ENCODE data around the gene PHKA2.
A peak's percentile ranks its signal among the peaks of the same experiment; 100 is the strongest.

Gene PHKA2

DNA sequence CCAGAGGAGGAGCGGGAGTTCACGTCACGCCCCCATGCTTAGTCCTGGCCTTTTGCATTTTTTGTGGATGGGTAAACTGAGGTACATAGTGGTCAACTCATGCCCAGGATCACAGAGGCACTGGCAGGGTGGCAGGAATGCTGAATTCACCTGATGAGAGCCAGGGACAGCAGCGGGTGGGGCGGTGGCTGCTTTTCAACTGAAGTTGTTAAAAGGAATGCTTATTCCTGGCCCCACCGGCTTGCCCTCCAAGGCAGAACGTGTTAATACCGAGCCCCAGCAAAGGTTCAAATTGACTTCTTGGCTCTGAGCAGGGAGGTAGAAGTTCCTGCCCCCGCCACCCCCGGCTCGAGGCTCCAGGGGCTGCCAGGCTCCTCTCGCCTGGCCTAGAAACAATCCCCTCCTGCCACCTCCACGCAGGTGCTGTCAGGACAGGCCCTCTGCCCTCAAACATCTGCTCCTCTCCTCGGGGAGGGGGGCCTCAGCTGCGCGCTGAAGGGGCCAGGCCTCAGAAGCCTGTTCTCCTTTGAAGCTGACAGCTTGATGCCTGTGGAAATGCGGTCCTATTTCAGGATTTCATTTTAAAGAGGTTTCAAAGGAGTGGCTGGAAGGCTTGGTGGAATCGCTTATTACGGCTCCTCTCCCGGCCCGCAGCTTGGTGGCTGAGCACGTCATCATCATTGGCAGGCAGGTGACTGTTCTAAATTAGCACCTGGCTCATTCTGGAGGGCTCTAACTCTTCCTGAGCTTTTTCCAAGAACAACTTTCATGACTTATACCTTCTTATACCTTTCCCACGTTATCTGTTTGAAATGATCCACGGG lies 93.0 kb downstream of the PHKA2 start:
- DNase-seq (ENCODE audit: insufficient read length, low spot score) (no peak), FAIRE-seq (no peak)

DNA sequence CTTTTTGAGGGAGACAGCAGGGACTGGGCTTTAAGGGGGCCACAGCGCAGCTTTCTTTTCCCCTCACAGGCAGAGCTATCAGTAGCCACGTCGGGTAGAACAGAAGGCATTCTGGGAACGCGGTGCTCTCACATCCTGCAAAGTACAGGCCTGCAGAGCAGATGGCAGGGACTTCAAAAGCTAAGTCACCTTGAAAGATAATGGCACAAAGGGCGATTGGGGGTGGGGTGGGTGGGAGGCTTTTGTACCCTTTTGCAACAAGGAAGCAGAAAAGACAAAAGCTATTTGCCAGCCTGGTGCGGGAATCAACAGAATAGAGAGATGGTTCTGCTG lies 93.9 kb downstream of the PHKA2 start:
- DNase-seq (ENCODE audit: insufficient read length, low spot score) (no peak), FAIRE-seq (no peak)

DNA sequence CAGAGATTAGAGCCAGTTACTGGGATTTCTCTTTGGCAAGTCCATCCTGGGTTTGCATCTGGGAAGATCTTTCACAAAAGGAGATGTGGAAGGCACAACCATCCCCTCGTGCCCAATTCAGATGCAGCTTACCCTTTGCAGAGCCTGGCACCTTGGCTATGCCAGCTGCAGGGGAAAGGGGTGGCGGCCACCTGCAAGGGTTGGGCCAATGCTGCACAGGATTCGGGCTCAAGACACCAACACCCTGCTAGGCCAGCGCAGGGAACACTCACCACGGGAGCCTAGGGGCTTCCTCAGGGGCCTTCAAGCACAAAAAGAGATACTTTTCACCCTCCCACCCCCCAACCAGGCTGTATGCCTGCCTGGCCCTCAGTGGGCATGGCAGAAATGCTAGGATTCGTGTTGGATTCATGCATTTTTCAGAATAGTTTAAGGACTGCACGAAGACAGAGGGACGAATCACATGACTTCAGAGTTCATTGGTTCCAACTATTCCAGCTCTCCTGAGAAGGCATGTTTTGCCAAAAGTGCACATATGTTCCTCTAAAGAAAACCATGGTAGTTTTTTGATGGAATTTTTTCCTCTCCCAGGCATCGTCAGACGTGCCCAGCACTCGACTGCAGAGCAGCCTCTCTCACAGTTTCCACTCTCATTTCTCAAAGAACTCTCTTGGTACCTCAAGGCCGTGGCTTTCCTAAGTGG lies 94.4 kb downstream of the PHKA2 start:
- no peak for FAIRE-seq
- no peak for DNase-seq (ENCODE audit: insufficient read length, low spot score)

DNA sequence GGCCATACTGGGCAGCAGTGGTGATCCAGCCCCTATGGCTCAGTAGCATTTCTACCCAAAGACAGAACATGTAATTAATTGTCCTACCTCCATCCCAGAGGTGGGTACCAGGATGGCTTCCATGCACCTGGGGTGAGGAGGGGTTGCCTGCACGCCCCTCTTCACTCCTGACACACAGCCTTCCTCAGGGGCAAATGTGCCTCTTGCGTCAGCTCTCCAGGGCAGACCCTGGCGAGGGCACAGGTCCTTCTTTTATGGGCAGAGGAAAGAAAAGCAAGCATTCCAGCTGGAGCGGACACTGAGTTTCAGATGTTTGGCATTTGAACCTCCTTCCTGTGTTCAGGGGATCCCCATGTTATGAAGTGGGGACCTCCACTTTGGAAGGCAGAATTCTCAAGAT lies 95.6 kb downstream of the PHKA2 start:
- FAIRE-seq (no peak), DNase-seq (ENCODE audit: insufficient read length, low spot score) (no peak)

DNA sequence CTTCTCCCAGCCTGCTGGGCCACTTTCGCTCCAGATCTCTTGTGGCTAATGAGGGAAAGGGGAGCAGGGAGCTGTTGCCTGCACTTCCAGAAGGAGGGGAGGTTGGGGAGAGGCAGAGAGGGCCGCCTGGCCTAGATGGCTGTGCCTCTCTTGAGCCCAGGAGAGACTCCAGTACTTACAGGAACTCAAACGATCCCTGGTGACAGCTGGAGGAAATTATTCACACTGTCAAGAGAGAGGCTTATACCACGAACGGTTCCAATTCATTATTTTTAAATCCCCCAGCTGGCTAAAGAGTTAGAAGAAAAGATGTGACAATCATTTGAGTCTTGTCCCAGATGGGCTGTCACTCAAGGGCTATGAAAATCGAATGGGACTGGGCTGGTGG lies 96.1 kb downstream of the PHKA2 start:
- no peak for FAIRE-seq
- no peak for DNase-seq (ENCODE audit: insufficient read length, low spot score)

DNA sequence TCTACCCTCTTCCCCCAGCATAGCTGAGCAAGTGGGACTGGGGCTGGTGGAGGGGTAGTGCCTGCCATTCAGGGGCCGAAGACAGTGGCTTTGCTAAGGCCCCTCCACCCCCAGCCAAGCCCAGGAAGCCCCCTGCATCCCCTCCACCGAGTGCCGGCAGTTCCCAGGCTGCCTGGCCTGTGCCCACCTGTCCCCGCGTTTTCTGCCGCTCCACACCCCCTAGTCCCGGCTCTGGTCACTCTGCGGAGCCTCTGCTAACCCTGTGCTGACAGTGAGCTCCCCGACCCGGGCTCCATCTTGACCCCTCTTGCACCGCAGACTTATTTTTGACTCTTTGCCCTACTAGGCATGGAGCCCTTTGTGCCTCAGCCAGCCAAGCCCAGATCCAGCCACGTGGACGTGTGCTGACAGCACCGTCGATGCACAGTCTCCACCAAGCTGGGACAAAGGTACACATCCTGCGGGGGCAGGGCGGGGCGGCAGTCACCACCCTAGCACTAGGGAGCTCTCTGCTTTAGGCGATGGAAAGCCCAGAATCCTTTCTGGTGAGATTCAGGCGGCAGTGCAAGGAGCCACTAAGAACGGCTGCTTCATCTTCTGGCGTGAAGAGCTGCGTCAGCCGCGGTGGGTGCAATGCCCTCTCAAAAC lies 96.6 kb downstream of the PHKA2 start:
- FAIRE-seq (no peak), DNase-seq (ENCODE audit: insufficient read length, low spot score) (no peak)

DNA sequence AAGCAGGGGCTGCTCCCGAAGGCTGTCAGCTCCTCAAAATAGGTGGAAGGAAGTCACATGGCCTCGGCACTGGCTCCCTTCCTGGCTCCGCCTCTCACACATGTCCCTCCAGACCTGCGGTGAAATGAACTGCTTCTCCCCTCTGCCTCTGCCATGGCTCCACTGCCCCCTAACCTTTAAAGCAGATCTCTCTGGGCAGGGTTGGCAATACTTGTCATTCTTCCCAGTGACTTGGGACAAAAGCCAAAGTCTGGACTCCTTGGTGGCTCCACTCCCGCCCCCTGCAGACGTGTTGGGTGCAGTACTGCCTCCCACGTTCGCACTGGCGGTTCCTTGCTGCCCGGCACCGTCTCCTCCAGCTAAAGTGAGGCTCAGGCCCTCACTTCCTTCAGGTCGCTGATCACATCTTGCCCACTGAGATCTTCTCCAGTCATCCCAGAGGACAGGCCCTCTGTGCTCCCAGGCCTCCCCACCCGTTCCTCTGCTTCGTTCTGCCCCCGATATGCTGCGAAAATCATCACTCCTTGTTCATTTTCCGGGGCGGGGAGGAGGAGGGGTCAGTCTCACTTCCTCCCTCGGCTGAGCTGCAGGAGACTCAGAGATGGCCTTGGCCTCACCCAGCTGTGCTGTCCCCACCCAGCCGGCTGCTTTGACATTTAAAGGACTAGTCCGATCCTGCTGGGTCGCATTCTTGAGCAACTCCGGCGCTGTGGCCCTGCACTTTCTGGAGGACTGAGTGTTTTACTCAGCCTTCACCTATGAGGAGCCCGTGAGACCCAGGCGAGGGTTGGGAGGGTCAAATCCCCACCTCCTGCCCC lies 97.4 kb downstream of the PHKA2 start:
- FAIRE-seq = peak; percentile 96

DNA sequence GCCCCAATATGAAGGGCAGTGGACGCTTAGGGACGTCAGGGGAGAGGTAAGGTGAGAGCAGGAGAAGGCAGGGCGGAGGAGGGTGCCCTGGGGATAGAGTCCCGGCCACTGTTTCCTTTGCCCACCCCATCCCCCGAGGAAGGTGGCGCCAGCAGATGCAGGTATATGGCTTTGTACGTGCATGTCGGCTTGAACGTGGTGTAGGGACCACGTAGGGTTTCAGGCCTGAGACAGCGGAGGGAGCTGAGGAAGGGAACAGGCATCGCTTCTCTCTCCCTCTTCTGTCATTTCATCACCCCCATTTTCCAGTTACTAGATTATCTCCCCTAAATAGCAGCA lies 97.9 kb downstream of the PHKA2 start:
- DNase-seq (ENCODE audit: insufficient read length, low spot score) (no peak), FAIRE-seq (no peak)

More for the DNA sequence above, 97.4 kb downstream of the PHKA2 start:
- peak; percentile 54 for DNase-seq (ENCODE audit: insufficient read length, low spot score)

DNA sequence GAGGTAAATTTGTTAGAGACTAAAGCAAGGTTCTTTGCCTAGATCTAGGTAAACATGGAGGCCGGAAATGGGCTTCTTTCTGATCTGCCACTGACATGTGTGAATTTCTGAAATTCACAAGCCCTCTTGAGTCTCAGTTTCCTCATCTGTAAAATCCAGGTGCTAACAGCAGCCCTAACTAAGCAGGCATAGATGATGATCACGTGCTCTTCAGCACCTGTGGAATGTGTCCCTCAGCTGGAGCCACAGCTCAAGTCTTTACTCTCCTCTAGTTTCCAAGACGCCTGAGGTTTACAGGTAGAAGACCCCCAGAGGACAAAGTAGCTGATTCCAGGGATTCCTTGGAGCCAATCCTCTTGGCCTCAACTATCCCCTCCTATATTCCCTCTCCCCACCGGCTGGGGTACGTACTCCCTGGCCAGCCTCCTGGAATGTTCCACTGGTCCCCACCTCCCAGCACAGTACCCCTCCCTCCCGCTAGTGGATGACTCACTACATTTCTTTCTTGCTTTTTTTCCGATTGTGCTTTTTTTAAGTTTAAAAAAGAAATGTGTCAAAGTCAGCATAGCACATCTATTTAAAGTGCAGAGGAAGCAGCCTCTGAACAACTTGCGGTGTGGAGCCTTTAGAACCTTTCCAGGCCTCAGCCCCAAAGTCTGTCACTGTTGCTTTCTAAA lies 98.4 kb downstream of the PHKA2 start:
- DNase-seq (ENCODE audit: insufficient read length, low spot score) (no peak), FAIRE-seq (no peak)

DNA sequence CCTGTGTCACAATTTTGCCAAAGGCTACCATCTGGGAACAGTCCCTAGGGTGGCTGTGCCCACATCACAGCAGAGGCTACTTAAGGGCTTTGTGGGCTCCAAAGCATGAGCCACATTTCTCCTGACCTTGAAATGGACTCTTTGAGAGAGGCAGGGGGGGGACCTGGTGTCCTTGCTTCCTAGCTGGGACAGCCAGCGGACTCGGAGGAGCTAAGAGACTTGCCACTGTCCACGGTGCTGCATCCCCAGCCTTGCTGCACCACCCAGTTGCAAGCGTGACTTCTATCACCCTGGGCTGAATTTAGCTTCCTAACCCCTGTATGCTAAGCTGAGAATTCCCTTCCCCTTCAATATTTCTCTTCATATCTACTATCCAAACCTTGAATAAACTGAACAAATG lies 99.0 kb downstream of the PHKA2 start:
- DNase-seq (ENCODE audit: insufficient read length, low spot score) = no peak
- FAIRE-seq = no peak

DNA sequence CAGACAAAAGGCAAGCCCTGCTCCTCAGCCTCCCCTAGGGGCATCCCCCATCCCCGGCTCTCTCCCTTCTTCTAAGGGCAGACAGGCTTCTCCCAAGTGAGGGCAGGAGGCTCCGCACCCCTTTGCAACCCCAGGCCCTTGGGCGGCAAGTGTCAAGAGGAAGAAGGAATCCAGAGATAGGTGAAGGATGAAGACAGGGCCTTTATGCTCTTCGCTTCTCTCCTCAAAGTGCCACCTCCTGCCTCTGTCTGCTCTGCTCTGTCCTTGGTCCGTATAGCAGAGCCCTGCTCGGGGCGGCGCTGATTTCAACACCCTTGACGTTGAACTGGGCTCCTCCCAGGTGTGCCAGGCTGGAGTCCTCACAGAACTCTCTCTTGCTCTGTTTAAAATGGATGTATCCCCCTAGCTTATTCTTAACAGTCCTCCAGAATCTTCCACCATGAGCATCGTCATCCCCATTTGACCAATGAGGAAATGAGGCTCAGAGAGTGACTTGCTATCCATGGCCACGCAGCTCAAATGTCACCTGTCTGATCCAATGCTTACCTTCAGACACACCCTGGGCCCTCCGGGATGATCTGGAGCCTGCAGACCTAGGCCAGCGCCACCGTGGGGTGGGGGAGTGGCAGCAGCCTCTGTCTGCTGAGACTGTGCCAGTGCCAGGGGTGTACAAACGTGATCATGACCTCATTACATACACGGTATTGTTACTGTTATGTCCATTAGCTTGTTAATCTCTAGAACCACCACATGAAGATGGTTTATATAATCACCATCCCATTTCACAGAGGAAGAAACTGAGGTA lies 99.8 kb downstream of the PHKA2 start:
- FAIRE-seq = no peak

DNA sequence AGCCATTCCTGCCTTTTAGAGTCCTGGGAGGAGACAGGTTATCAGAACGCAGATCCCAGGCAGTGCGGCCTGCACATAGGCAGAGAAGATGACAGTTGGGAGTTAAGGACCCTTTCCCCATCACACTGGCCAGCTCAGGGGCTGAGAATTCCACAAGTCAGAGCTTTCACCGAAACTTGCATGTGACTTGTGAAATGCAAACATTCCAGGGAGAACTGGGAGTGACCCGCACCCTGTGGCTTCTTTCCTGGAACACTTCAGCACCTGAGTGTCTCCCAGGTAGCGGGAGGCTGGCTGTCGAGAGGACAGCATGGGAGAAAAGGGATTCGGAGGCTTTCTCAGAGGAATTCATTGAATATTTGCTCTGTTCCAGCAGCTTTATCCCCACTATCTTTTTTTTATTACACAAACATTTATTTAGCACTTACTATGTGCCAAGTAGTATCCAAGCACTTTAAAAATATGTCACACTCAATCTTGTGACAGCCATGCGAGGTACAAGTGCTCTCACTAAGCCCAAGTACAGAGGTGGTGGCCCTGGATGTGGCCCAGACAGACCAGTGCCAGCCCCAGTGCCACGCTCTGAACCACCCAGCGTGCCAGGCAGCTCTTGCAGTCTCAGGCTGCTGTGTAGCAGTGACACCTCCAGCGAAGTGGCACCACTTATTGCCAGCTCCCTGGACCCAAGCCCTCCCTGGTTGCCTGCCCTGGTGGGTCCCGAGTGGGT lies 100.5 kb downstream of the PHKA2 start:
- FAIRE-seq (no peak), DNase-seq (ENCODE audit: insufficient read length, low spot score) (no peak)

More for the DNA sequence above, 99.8 kb downstream of the PHKA2 start:
- no peak for DNase-seq (ENCODE audit: insufficient read length, low spot score)

DNA sequence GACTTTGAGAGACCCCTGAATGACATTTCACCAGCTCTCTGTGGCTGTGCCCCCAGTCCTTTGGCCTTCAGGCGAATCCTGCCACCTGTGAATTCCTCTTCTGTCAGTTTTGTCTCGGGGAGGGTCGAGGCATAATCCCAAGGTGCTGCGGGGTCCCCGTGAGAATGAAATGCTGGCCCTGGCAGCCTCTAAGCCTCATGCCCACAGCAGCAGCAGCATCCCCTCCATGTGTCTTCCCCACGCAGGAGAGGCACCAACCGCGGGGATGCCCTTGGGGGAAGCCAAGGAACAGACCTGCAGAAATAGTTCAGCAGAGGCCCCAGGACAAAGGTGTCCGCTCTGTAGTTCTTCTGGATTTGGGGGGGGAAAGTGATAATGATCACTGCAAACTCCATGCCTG lies 104.8 kb downstream of the PHKA2 start:
- DNase-seq (ENCODE audit: insufficient read length, low spot score) (no peak), FAIRE-seq (no peak)

DNA sequence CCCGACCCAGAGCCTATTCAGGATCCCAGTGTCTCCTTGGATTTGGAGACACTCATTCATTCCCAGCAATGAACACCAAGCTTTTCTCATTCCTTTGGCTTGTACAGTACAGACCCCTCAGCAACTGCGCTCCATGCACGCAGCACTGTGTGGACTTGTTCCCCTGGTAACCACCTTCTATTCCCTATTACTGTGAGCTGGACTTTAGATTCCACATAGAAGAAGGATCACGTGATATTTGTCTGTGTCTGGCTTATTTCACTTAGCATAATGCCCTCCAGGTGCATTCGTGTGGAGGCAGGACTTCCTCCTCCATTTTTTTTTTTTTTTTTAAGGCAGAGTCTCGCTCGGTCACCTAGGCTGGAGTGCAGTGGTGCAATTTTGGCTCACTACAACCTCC lies 106.4 kb downstream of the PHKA2 start:
- FAIRE-seq (no peak), DNase-seq (ENCODE audit: insufficient read length, low spot score) (no peak)

DNA sequence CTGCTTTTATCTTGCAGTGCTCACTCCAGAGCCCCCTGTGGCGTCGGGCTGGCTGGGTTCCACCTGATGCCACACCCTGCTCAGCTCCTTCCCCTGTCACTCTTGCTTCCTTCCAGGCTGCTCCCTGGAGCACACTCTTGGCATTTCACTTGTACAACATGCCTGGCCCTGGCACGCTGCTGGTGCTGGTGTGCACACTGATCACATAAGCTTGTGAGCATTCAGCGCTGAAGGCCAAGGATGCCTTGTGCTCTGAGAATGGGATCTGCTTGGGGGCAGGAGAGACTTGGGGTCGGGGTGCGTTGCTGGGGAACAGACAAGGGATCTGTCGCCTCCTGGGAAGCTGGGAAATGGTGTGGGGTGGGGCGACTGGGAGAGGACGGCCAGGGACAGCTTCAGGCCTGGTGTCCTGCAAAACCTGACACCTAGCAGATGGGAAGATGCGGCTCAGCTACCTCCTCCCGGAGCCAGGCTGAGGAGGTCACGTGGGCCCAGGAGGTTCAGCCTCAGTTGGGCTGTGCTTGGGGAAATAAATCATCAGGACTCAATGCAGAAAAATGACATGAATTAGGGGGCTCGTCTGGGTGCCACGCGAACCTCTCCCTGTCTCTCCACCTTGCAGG lies 108.5 kb downstream of the PHKA2 start:
- DNase-seq (ENCODE audit: insufficient read length, low spot score) (no peak), FAIRE-seq (no peak)

DNA sequence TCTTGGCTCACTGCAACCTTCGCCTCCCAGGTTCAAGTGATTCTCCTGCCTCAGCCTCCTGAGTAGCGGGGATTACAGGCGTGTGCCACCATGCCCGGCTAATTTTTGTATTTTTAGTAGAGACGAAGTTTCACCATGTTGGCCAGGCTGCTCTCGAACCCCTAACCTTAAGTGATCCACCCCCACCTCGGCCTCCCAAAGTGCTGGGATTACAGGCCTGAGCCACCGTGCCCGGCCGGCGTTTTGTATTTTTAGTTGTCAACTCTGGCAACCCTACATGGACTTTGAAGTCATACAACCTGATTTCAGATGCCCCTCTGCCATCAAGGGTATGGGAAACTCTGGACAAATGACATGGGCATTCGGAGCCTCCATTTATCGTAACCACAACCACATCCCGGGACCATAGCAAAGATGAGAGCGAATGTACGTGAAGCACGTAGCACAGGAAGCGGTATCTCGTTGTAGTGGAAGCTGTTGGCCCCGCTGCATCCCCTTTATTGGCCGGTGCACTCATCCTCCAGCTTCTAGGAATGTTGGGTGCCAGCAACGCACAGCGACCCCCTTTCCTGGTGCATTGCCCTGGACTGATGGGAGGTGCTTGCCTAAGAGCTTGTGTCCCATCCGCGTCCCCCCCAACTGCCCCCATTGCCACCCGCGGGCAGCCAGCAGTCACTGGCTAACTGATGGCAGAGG lies 109.2 kb downstream of the PHKA2 start:
- no peak for DNase-seq (ENCODE audit: insufficient read length, low spot score)
- FAIRE-seq = no peak

DNA sequence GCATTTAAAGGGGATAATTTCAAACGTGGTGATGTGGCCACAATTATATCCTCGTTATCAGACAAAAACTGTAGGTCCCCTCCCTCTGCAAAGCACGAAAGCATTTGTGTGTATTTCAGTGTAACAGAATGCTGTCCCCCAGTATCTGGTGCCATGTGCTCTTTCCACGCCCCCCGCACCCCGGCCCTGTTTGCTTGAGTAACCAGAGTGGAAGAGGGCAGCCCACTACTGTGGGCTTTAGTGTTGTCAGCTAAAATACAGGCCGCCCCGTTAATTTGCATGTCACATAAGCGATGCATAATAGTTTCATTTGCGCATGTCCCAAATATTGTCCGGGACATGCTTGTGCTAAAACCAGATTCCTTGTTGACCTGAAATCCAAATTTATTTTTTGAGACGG lies 110.1 kb downstream of the PHKA2 start:
- FAIRE-seq (no peak), DNase-seq (ENCODE audit: insufficient read length, low spot score) (no peak)

DNA sequence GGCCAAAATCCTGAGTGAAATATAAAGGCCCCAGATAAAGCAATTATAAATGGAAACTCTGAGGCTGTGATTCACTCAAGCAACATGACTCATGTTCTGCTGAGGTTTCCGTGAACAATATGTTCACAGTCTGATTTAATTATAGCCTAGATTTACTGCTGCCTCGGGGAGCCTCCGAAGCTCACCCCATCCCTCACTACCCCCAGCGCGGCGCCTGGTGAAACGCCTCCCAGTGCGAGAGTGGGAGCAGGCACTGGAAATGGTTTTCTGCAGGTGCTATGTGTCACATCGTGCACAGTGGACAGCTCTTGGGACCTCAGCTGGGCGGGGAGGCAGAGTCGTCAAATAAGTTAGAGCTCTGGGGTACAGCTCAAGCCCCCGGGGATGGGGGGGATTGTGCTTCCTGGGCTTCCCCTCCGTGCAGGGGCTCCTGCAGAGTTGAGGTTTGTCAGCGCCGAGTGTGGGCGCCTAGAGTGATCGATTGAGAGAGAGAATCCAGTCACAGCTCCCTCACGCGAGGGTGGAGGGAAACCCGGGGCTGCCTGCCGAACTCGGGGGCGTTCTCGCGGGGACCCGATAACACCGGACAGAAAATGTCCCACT lies 110.6 kb downstream of the PHKA2 start:
- DNase-seq (ENCODE audit: insufficient read length, low spot score) (no peak), FAIRE-seq (no peak)

Measured in GM19239 (cell line).